CD8-positive, alpha-beta memory T cell (primary cell): ENCODE data around the gene RALGDS. TPM values are rescaled to one million over a fixed set of nuclear protein-coding genes. Genes with fewer than 3 reads are reported as not detected.

Experiments used
- CTCF ChIA-PET: fragments of 350-600 bp; sonication (Branson Sonifier 250); formaldehyde crosslinking; loops from one replicate; lab custom pipeline; 2021; ENCODE audit warnings: antibody characterized with exemption; lab: Charles Lee
- POLR2A ChIA-PET: fragments of 350-600 bp; sonication (Branson Sonifier 250); formaldehyde crosslinking; loops from one replicate; lab custom pipeline; 2021; ENCODE audit warnings: antibody characterized with exemption; lab: Charles Lee
- DNase-seq, 5 donors: peaks; one replicate each; pipeline versions ENCODE4 v3.0.0 to v3.0.0-alpha.2; 2020 to 2022; ENCODE audit warnings: mixed read lengths in 1 of 5
- H3K27ac ChIP-seq: one replicate; pipeline ENCODE4 v1.7.0; 2013; ENCODE audit warnings: low read depth, mild to moderate bottlenecking, low read length, moderate library complexity
- H3K27me3 ChIP-seq: 2 replicates; pipeline ENCODE4 v1.7.0; 2013; ENCODE audit warnings: low read length, mild to moderate bottlenecking; ENCODE audit not compliant: insufficient read depth, poor library complexity, severe bottlenecking
- H3K36me3 ChIP-seq: 2 replicates; pipeline ENCODE4 v1.7.0; 2013; ENCODE audit warnings: mild to moderate bottlenecking, low read length, moderate library complexity; ENCODE audit not compliant: insufficient read depth
- H3K4me1 ChIP-seq: 2 replicates; pipeline ENCODE4 v1.7.0; 2013; ENCODE audit warnings: mild to moderate bottlenecking, low read length, moderate library complexity; ENCODE audit not compliant: insufficient read depth
- H3K4me3 ChIP-seq: 2 replicates; pipeline ENCODE4 v1.7.0; 2013; ENCODE audit warnings: mild to moderate bottlenecking, low read length
- H3K9me3 ChIP-seq: 2 replicates; pipeline ENCODE4 v1.7.0; 2013; ENCODE audit warnings: mild to moderate bottlenecking, low read length
- H3K27ac Mint-ChIP-seq, 8 donors: one replicate each; pipeline ENCODE4 v1.8.0; 2020 to 2021; ENCODE audit warnings: mixed read lengths in 8 of 8, mild to moderate bottlenecking in 6 of 8, inconsistent platforms in 3 of 8, moderate library complexity in 3 of 8
- H3K27me3 Mint-ChIP-seq, 2 donors: one replicate each; pipeline ENCODE4 v1.8.0; 2020 to 2021; ENCODE audit warnings: mixed read lengths in 2 of 2, mild to moderate bottlenecking in 1 of 2, moderate library complexity in 1 of 2
- H3K36me3 Mint-ChIP-seq, 3 donors: one replicate each; pipeline ENCODE4 v1.8.0; 2020 to 2021; ENCODE audit warnings: mixed read lengths in 3 of 3, inconsistent platforms in 1 of 3, mild to moderate bottlenecking in 1 of 3
- H3K4me1 Mint-ChIP-seq, 3 donors: one replicate each; pipeline ENCODE4 v1.8.0; 2020 to 2021; ENCODE audit warnings: mixed read lengths in 3 of 3, inconsistent platforms in 1 of 3, mild to moderate bottlenecking in 1 of 3
- H3K4me3 Mint-ChIP-seq, 7 donors: one replicate each; pipeline ENCODE4 v1.8.0; 2020 to 2021; ENCODE audit warnings: mixed read lengths in 7 of 7, mild to moderate bottlenecking in 6 of 7, moderate library complexity in 4 of 7, inconsistent platforms in 2 of 7
- H3K9me3 Mint-ChIP-seq, 5 donors: one replicate each; pipeline ENCODE4 v1.8.0; 2020 to 2022; ENCODE audit warnings: mixed read lengths in 5 of 5, mild to moderate bottlenecking in 3 of 5, moderate library complexity in 2 of 5, inconsistent platforms in 1 of 5
- polyA plus RNA-seq: library from polyadenylated mRNA; unstranded; fragments of 300-500 nt; fragmentation: Illumina TruSeq; gene quantifications from one replicate; pipeline ENCODE4 v1.2.3, GENCODE V29; 2021
- total RNA-seq, 2 experiments: library from RNA; stranded (reverse); gene quantifications; one replicate each; pipeline ENCODE4 v1.2.3, GENCODE V29; 2021

RALGDS gene
- total and polyA plus RNA-seq, 3 experiments from 2014 or later: 59.1 to 78.0 (median 67.8) TPM

DNA sequence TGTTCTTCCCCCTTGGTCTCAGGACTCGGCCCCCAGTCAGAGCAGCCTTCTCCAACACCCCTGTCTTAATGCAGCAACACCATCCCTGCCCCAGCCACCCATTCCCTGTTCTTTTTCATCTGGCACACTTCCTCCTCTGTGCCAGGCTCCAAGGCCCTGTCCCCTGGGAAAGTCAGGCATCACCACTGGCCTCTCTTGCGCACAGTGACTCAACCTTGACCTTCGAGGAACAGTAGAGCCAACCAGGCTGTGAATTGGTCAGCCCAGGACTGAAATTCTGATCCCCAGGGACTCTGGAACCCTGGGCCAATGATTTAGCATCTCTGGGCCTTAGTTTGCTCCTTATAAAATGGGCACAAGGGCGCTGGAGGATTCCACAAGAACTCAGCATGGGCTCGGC is 10.5 kb upstream of the RALGDS start:
- peak overlapping the region; percentile 100 for H3K27ac ChIP-seq
- no peaks in the 10 kb centered on the region for H3K9me3 Mint-ChIP-seq
- H3K36me3 Mint-ChIP-seq: peaks cover 0 to 35% (median 7%) of the 10 kb centered on the region in 3 donors
- H3K4me3 Mint-ChIP-seq: peak overlapping the region; percentile 92 to 97 (median 93)
- H3K27me3 ChIP-seq: no peaks in the 10 kb centered on the region
- H3K27me3 Mint-ChIP-seq: peaks cover 0 to 2% of the 10 kb centered on the region in 2 donors
- H3K4me3 ChIP-seq: peak overlapping the region; percentile 5
- no peaks in the 10 kb centered on the region for H3K36me3 ChIP-seq
- no peak for DNase-seq
- CTCF ChIA-PET: interaction anchor here (1.2 to 11.8 kb wide), 4 partner anchors 12 to 28 kb away, joined by 3 to 220 read pairs (median 12); no protein-coding TSS in a partner anchor
- POLR2A ChIA-PET: interaction anchor here (0.9 to 1.5 kb wide), 5 partner anchors 11 to 101 kb away, joined by 4 to 15 read pairs (median 5); partner anchors contain the start of gene GTF3C5
- no peaks in the 10 kb centered on the region for H3K9me3 ChIP-seq
- H3K4me1 ChIP-seq: peaks cover 96% of the 10 kb centered on the region
- peaks cover 77 to 92% (median 84%) of the 10 kb centered on the region in 3 donors for H3K4me1 Mint-ChIP-seq
- H3K27ac Mint-ChIP-seq: peak overlapping the region; percentile 100

GRCh38 chr9:133130685-133131244 is 9.7 kb upstream of the RALGDS start:
- peaks cover 0 to 38% (median 7%) of the 10 kb centered on the region in 3 donors for H3K36me3 Mint-ChIP-seq
- Histone ChIP-seq H3K27ac (peak overlapping the region; percentile 100), H3K4me3 (peak overlapping the region; percentile 81), H3K36me3 (no peaks in the 10 kb centered on the region), H3K4me1 (peaks cover 97% of the 10 kb centered on the region), H3K9me3 (no peaks in the 10 kb centered on the region), H3K27me3 (no peaks in the 10 kb centered on the region)
- POLR2A ChIA-PET: interaction anchor here (0.6 to 1.5 kb wide), 7 partner anchors 8 to 1468 kb away, joined by 3 to 15 read pairs (median 4); partner anchors contain the start of gene GTF3C5
- peak overlapping the region; percentile 92 to 97 (median 93) for H3K4me3 Mint-ChIP-seq
- H3K27ac Mint-ChIP-seq: peak overlapping the region; percentile 100
- H3K4me1 Mint-ChIP-seq: peaks cover 81 to 94% (median 86%) of the 10 kb centered on the region in 3 donors
- peaks cover 0 to 2% of the 10 kb centered on the region in 2 donors for H3K27me3 Mint-ChIP-seq
- CTCF ChIA-PET: interaction anchor here (1.2 to 11.8 kb wide), 4 partner anchors 13 to 27 kb away, joined by 3 to 220 read pairs (median 12); no protein-coding TSS in a partner anchor
- peak; percentile 66 to 88 (median 72) for DNase-seq
- no peaks in the 10 kb centered on the region for H3K9me3 Mint-ChIP-seq

- Mint-ChIP-seq H3K4me1 (peaks cover 80 to 94% (median 84%) of the 10 kb centered on the region in 3 donors), H3K27me3 (no peaks in the 10 kb centered on the region)
Measured at GRCh38 chr9:133129001-133129795, 8.2 kb upstream of the RALGDS start.

GRCh38 chr9:133128152-133128551 is 7.1 kb upstream of the RALGDS start:
- Mint-ChIP-seq H3K27ac (peak overlapping the region; percentile 86 to 100 (median 100)), H3K4me1 (peaks cover 82 to 94% (median 86%) of the 10 kb centered on the region in 3 donors)

More at GRCh38 chr9:133129001-133129795, 8.2 kb upstream of the RALGDS start:
- POLR2A ChIA-PET: interaction anchor here (2.5 kb wide), 1 partner anchor 15 kb away, joined by 9 read pairs; no protein-coding TSS in a partner anchor
- Histone ChIP-seq H3K27me3 (no peaks in the 10 kb centered on the region), H3K36me3 (no peaks in the 10 kb centered on the region), H3K9me3 (no peaks in the 10 kb centered on the region), H3K27ac (peak overlapping the region; percentile 100), H3K4me1 (peaks cover 97% of the 10 kb centered on the region), H3K4me3 (peak overlapping the region; percentile 45)
- Mint-ChIP-seq H3K9me3 (no peaks in the 10 kb centered on the region), H3K4me3 (peak overlapping the region; percentile 92 to 97 (median 93)), H3K36me3 (peaks cover 0 to 43% (median 7%) of the 10 kb centered on the region in 3 donors), H3K27ac (peak overlapping the region; percentile 87 to 100 (median 100))
- DNase-seq: peak in 3 of 5 donors; percentile 42 to 55 (median 49)
- CTCF ChIA-PET: interaction anchor here (0.8 to 11.8 kb wide), 4 partner anchors 14 to 26 kb away, joined by 3 to 220 read pairs (median 12); no protein-coding TSS in a partner anchor

DNA sequence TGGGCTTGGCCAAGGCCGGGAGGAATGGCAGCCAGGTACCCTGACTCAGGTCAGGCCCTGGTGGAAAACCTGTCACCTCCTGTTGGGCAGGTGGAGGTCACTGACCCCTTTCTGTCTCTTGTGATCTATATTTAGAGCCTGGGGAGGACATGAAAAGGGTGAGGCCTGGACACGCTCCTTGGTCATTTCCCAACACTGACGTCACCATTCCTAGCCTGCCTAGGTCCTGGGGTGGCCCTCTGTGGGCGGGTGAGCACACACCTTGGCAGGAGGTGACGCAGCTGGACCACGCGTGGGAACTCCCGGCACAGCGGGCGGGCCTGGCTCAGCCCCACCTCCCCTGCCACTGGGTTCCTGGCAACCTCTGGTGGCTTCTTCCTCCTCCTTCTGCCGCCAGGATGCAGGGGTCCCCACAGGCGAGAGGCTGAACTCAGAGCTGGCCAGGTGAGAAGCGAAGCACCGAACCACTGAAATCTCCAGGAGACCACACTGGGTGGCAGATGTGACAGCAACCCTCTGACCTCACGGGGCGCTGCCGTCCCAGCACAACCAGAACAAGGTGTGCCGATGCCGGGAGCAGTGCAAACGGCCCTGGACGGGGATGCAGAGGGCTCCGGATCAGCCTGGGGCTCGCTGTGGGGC is 6.4 kb upstream of the RALGDS start:
- Histone ChIP-seq H3K4me3 (no peak overlapping the region), H3K27ac (peak overlapping the region; percentile 100), H3K27me3 (no peaks in the 10 kb centered on the region), H3K4me1 (peaks cover 85% of the 10 kb centered on the region), H3K9me3 (no peaks in the 10 kb centered on the region), H3K36me3 (no peaks in the 10 kb centered on the region)
- H3K27me3 Mint-ChIP-seq: no peaks in the 10 kb centered on the region
- POLR2A ChIA-PET: interaction anchor here (2.5 to 2.9 kb wide), 2 partner anchors 8 to 16 kb away, joined by 9 to 11 read pairs; no protein-coding TSS in a partner anchor
- H3K27ac Mint-ChIP-seq: peak overlapping the region; percentile 86 to 100 (median 100)
- H3K4me3 Mint-ChIP-seq: peak overlapping the region; percentile 75 to 97 (median 93)
- H3K4me1 Mint-ChIP-seq: peaks cover 77 to 94% (median 82%) of the 10 kb centered on the region in 3 donors
- CTCF ChIA-PET: interaction anchor here (0.6 to 11.8 kb wide), 4 partner anchors 10 to 25 kb away, joined by 3 to 220 read pairs (median 12); no protein-coding TSS in a partner anchor
- DNase-seq: peak in 4 of 5 donors; percentile 64 to 82 (median 76)
- no peaks in the 10 kb centered on the region for H3K9me3 Mint-ChIP-seq
- peaks cover 0 to 44% (median 7%) of the 10 kb centered on the region in 3 donors for H3K36me3 Mint-ChIP-seq

More at GRCh38 chr9:133128152-133128551, 7.1 kb upstream of the RALGDS start:
- H3K4me3 Mint-ChIP-seq: peak overlapping the region; percentile 75 to 97 (median 93)
- H3K4me3 ChIP-seq: peak overlapping the region; percentile 45
- POLR2A ChIA-PET: interaction anchor here (2.5 kb wide), 1 partner anchor 16 kb away, joined by 9 read pairs; no protein-coding TSS in a partner anchor
- CTCF ChIA-PET: interaction anchor here (0.6 to 11.8 kb wide), 3 partner anchors 15 to 25 kb away, joined by 3 to 220 read pairs (median 20); no protein-coding TSS in a partner anchor
- no peaks in the 10 kb centered on the region for H3K27me3 ChIP-seq
- H3K27ac ChIP-seq: peak overlapping the region; percentile 100
- H3K9me3 Mint-ChIP-seq: no peaks in the 10 kb centered on the region
- peaks cover 0 to 44% (median 7%) of the 10 kb centered on the region in 3 donors for H3K36me3 Mint-ChIP-seq
- no peaks in the 10 kb centered on the region for H3K27me3 Mint-ChIP-seq
- DNase-seq: no peak
- H3K9me3 ChIP-seq: no peaks in the 10 kb centered on the region
- peaks cover 91% of the 10 kb centered on the region for H3K4me1 ChIP-seq
- no peaks in the 10 kb centered on the region for H3K36me3 ChIP-seq

DNA sequence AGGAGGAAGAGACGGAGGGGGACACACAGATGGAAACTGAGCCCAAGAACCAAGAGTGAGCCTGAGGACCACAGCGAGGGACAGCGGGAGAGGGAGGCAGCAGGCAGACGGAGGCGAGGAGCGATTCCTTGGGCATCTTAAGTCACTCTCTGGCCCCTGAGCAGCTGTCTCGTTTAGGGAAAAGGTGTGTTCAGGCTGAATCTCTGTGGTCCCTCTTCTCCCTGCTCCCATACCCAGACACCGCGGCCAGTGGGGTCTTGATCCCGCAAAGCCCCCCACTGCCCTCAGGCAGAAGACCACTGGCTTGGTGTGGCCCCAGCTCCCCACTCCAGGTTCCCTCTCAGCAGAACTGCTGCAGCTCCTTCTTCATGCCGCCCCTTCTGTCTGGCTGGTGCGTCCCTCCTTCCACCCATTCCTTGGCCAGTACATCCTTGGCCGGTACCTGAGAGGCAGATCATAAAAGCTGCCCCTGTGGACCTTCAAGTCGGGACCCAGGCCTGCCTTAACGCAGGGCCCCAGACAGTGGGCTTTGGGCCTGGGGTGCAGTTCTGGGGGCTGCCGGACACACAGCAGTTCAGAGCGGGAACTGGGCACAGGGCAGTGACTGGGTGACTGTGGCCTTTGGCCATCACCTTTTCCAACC is 5.8 kb upstream of the RALGDS start:
- Histone ChIP-seq H3K27ac (peak overlapping the region; percentile 100), H3K4me1 (peaks cover 85% of the 10 kb centered on the region), H3K27me3 (no peaks in the 10 kb centered on the region), H3K9me3 (no peaks in the 10 kb centered on the region), H3K36me3 (no peaks in the 10 kb centered on the region), H3K4me3 (no peak overlapping the region)
- Mint-ChIP-seq H3K9me3 (no peaks in the 10 kb centered on the region), H3K27me3 (no peaks in the 10 kb centered on the region), H3K36me3 (peaks cover 0 to 44% (median 7%) of the 10 kb centered on the region in 3 donors), H3K27ac (peak overlapping the region; percentile 86 to 100 (median 100)), H3K4me1 (peaks cover 77 to 94% (median 82%) of the 10 kb centered on the region in 3 donors), H3K4me3 (peak overlapping the region; percentile 75 to 97 (median 93))
- ChIA-PET CTCF (interaction anchor here (1.0 to 11.8 kb wide), 4 partner anchors 10 to 24 kb away, joined by 4 to 220 read pairs (median 12); no protein-coding TSS in a partner anchor), POLR2A (interaction anchor here (1.2 to 2.9 kb wide), 3 partner anchors 9 to 17 kb away, joined by 8 to 11 read pairs (median 9); no protein-coding TSS in a partner anchor)
- no peak for DNase-seq
